Measurements from ENCODE around the gene TGFB3. TPM values are rescaled to one million over a fixed set of nuclear protein-coding genes. Genes with fewer than 3 reads are reported as not detected.

The TGFB3 gene
- 25.4 TPM for total RNA-seq
- long read RNA-seq, transcript TGFB3-201 (7 exons, 2,522 nt) = major isoform, 29 of 38 reads
- long read RNA-seq, partial matches to known transcripts = 2 of 38 reads
- long read RNA-seq, other reads (novel, unspliced or antisense) = 7 of 38 reads

- DNase-seq (peak; percentile 82), ATAC-seq (peak; percentile 66)
- Histone ChIP-seq H3K27me3 (no peaks in the 10 kb centered on the region), H3K27ac (peak within 1 kb of the TSS; percentile 94), H3K4me1 (peaks cover 40% of the 10 kb centered on the region), H3K36me3 (no peaks in the 10 kb centered on the region), H3K4me3 (peak within 1 kb of the TSS; percentile 78), H3K9me3 (no peaks in the 10 kb centered on the region)
- no peak for TF ChIP-seq CTCF (IDR thresholded peaks at IDR 0.05)
- intact Hi-C loops (cut with DNase I) = no loop called here
Measured at GRCh38 chr14:75981426-75982265, at the start of gene TGFB3. TSS of gene TGFB3 (minus strand) at chr14:75981995. CDS start at chr14:75980893, 1,102 bp downstream.

GRCh38 chr14:76024211-76024907 lies 42.6 kb upstream of the TGFB3 start:
- intact Hi-C loops (cut with DNase I) = no loop called here
- ATAC-seq (no peak), DNase-seq (no peak)
- Histone ChIP-seq H3K4me3 (no peak overlapping the region), H3K4me1 (no peaks in the 10 kb centered on the region), H3K27ac (no peak overlapping the region), H3K9me3 (no peaks in the 10 kb centered on the region), H3K36me3 (peaks cover 26% of the 10 kb centered on the region), H3K27me3 (no peaks in the 10 kb centered on the region)
- no peak for TF ChIP-seq CTCF (IDR thresholded peaks at IDR 0.05)

GRCh38 chr14:76023757-76024156 lies 42.0 kb upstream of the TGFB3 start:
- Histone ChIP-seq H3K4me1 (no peaks in the 10 kb centered on the region), H3K9me3 (no peaks in the 10 kb centered on the region), H3K4me3 (no peak overlapping the region), H3K27me3 (no peaks in the 10 kb centered on the region), H3K36me3 (peaks cover 26% of the 10 kb centered on the region), H3K27ac (no peak overlapping the region)
- intact Hi-C loops (cut with DNase I) = no loop called here
- no peak for ATAC-seq
- no peak for TF ChIP-seq CTCF (IDR thresholded peaks at IDR 0.05)
- DNase-seq = no peak

GRCh38 chr14:76022991-76023390 lies 41.2 kb upstream of the TGFB3 start:
- Histone ChIP-seq H3K27ac (no peak overlapping the region), H3K4me3 (no peak overlapping the region), H3K9me3 (no peaks in the 10 kb centered on the region), H3K36me3 (peaks cover 26% of the 10 kb centered on the region), H3K4me1 (no peaks in the 10 kb centered on the region), H3K27me3 (no peaks in the 10 kb centered on the region)
- no peak for ATAC-seq
- intact Hi-C loops (cut with DNase I) = no loop called here
- TF ChIP-seq CTCF (IDR thresholded peaks at IDR 0.05) = no peak
- DNase-seq = no peak

GRCh38 chr14:76019676-76020075 lies 37.9 kb upstream of the TGFB3 start:
- Histone ChIP-seq H3K36me3 (peaks cover 33% of the 10 kb centered on the region), H3K9me3 (no peaks in the 10 kb centered on the region), H3K4me3 (no peak overlapping the region), H3K4me1 (no peaks in the 10 kb centered on the region), H3K27me3 (no peaks in the 10 kb centered on the region), H3K27ac (no peak overlapping the region)
- intact Hi-C loops (cut with DNase I) = no loop called here
- DNase-seq (no peak), ATAC-seq (no peak)
- no peak for TF ChIP-seq CTCF (IDR thresholded peaks at IDR 0.05)
